Panc1 (cell line): ENCODE data around the gene DNAJC13.

Experiments
- REST ChIP-seq, 2 experiments: IDR thresholded peaks; 2 replicates each; pipeline ENCODE4 v1.6.1; 2011 to 2012; ENCODE audit warnings: low read depth in 2 of 2, control low read depth in 1 of 2, low read length in 1 of 2, mild to moderate bottlenecking in 1 of 2, moderate library complexity in 1 of 2; ENCODE audit not compliant: insufficient read depth in 1 of 2
- SIN3A ChIP-seq: IDR thresholded peaks from 2 replicates; pipeline ENCODE4 v1.6.1; 2012; ENCODE audit warnings: low read depth, mild to moderate bottlenecking, low read length, moderate library complexity, borderline replicate concordance; ENCODE audit not compliant: insufficient read depth
- TF ChIP-seq, protein P1 (sequence below): fragments of 450-650 bp; IDR thresholded peaks from 2 replicates; pipeline ENCODE4 v1.5.1; 2017; ENCODE audit warnings: mild to moderate bottlenecking

- TF ChIP-seq SIN3A (no peak), REST (IDR thresholded peaks at IDR 0.05; ENCODE audit: insufficient read depth in 1 of 2, low read depth in 2 of 2, low read length in 1 of 2) (no peak)
- TF ChIP-seq, protein P1, sequence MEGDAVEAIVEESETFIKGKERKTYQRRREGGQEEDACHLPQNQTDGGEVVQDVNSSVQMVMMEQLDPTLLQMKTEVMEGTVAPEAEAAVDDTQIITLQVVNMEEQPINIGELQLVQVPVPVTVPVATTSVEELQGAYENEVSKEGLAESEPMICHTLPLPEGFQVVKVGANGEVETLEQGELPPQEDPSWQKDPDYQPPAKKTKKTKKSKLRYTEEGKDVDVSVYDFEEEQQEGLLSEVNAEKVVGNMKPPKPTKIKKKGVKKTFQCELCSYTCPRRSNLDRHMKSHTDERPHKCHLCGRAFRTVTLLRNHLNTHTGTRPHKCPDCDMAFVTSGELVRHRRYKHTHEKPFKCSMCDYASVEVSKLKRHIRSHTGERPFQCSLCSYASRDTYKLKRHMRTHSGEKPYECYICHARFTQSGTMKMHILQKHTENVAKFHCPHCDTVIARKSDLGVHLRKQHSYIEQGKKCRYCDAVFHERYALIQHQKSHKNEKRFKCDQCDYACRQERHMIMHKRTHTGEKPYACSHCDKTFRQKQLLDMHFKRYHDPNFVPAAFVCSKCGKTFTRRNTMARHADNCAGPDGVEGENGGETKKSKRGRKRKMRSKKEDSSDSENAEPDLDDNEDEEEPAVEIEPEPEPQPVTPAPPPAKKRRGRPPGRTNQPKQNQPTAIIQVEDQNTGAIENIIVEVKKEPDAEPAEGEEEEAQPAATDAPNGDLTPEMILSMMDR, result no peak
Observed at GRCh38 chr3:132435224-132435910, 18.1 kb downstream of the DNAJC13 start.
